ENCODE measurements around the gene OSBPL5.

DNA sequence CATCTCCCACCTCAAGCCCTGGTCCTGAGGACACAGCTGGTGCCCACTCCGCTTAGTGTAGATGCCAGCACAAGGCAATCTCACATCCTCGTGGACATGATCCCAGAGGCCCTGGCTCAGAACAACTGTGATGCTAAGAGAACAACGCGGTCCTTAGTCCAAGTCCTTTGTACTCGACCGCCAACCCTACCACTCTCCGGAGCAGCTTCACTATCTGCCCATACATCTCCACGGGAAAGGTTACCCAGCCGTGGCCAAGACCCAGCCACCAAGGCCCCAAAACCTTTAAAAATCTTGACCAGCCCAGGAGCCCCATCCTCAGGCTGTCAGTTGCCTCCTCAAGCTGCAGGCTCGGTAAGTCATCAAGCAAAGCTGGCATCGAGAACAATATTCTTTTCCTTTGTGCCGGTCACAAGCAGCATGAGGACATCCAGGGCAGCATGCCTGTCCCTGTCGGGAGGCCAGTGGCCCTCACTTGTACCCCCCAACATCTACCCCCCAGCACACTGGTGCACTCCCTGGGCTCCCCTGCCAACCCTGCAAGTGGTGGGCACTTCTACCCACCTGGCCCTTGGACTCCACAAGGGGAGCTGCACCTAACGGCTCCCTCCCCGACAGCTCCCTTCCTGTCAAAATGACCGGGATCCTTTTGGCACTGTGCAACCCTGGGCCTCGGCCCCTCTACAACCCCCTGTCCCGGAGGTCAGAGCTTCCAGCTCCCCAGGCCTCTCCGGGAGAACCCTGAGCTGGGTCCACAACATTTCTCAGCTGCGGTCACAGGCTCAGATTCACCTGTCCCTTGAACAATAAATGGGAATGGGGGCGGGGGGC is 2.5 kb downstream of the OSBPL5 start:
- TF ChIP-seq, protein P1, sequence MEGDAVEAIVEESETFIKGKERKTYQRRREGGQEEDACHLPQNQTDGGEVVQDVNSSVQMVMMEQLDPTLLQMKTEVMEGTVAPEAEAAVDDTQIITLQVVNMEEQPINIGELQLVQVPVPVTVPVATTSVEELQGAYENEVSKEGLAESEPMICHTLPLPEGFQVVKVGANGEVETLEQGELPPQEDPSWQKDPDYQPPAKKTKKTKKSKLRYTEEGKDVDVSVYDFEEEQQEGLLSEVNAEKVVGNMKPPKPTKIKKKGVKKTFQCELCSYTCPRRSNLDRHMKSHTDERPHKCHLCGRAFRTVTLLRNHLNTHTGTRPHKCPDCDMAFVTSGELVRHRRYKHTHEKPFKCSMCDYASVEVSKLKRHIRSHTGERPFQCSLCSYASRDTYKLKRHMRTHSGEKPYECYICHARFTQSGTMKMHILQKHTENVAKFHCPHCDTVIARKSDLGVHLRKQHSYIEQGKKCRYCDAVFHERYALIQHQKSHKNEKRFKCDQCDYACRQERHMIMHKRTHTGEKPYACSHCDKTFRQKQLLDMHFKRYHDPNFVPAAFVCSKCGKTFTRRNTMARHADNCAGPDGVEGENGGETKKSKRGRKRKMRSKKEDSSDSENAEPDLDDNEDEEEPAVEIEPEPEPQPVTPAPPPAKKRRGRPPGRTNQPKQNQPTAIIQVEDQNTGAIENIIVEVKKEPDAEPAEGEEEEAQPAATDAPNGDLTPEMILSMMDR (IDR thresholded peaks at IDR 0.05 in 8 of 11, conservative IDR thresholded peaks at IDR 0.05 in 3 of 11): no peak
- no peak for TF ChIP-seq POLR2AphosphoS5 (IDR thresholded peaks at IDR 0.05)
- TF ChIP-seq POLR2A (IDR thresholded peaks at IDR 0.05): no peak
